GM12878 (cell line): ENCODE results near the gene PPP2R5B. TPM values are rescaled to one million over a fixed set of nuclear protein-coding genes. Genes with fewer than 3 reads are reported as not detected.
A peak's percentile ranks its signal among the peaks of the same experiment; 100 is the strongest.

Experiments used
- BMI1 ChIP-seq: fragments of 450-650 bp; IDR thresholded peaks from 2 replicates; pipeline ENCODE4 v1.6.1; 2016; ENCODE audit warnings: mild to moderate bottlenecking, moderate library complexity, borderline replicate concordance
- CBFB ChIP-seq: IDR thresholded peaks from 2 replicates; pipeline ENCODE4 v1.6.1; 2016; ENCODE audit warnings: antibody characterized with exemption, low read depth
- CREB1 ChIP-seq: IDR thresholded peaks from 2 replicates; pipeline ENCODE4 v1.6.1; 2012; ENCODE audit warnings: low read depth, mild to moderate bottlenecking, inconsistent platforms
- EGR1 ChIP-seq, 2 experiments: IDR thresholded peaks; 1 replicate in 1 of 2; 2 replicates in 1 of 2; pipeline ENCODE4 v1.6.1; 2011 to 2012; ENCODE audit warnings: low read depth in 2 of 2, low read length in 2 of 2, borderline replicate concordance in 1 of 2, mild to moderate bottlenecking in 1 of 2, moderate library complexity in 1 of 2
- FOS ChIP-seq: IDR thresholded peaks from 3 replicates; pipeline ENCODE4 v1.6.1; 2011; ENCODE audit warnings: borderline replicate concordance; ENCODE audit not compliant: insufficient read length; ENCODE audit errors: extremely low read depth
- JUNB ChIP-seq: IDR thresholded peaks from 2 replicates; pipeline ENCODE4 v1.6.1; 2016; ENCODE audit warnings: antibody characterized with exemption, mild to moderate bottlenecking
- NBN ChIP-seq: fragments of 450-650 bp; IDR thresholded peaks from 2 replicates; pipeline ENCODE4 v1.6.1; 2016
- NR2F1 ChIP-seq: fragments of 450-650 bp; conservative IDR thresholded peaks from 2 replicates; pipeline ENCODE4 v1.6.1; 2017; ENCODE audit warnings: mild to moderate bottlenecking
- NRF1 ChIP-seq: conservative IDR thresholded peaks from 2 replicates; pipeline ENCODE4 v1.6.1; 2011; ENCODE audit warnings: mild to moderate bottlenecking, low read depth, low read length, improper control_type of control experiment
- POLR2A ChIP-seq: IDR thresholded peaks from 2 replicates; pipeline ENCODE4 v1.6.1; 2011; ENCODE audit warnings: low read depth, mild to moderate bottlenecking, low read length
- RCOR1 ChIP-seq: conservative IDR thresholded peaks from 2 replicates; pipeline ENCODE4 v1.6.1; 2012; ENCODE audit warnings: low read depth, low read length, improper control_type of control experiment
- RUNX3 ChIP-seq: IDR thresholded peaks from 2 replicates; pipeline ENCODE4 v1.6.1; 2012; ENCODE audit warnings: low read length, inconsistent platforms
- SIN3A ChIP-seq: IDR thresholded peaks from 2 replicates; pipeline ENCODE4 v1.6.1; 2012; ENCODE audit warnings: low read depth, low read length, improper control_type of control experiment
- SP1 ChIP-seq: IDR thresholded peaks from one replicate; pipeline ENCODE4 v1.6.1; 2011; ENCODE audit warnings: low read depth, low read length
- SREBF1 ChIP-seq: IDR thresholded peaks from 2 replicates; pipeline ENCODE4 v1.6.1; 2012; ENCODE audit warnings: mild to moderate bottlenecking, low read length
- TARDBP ChIP-seq: IDR thresholded peaks from 2 replicates; pipeline ENCODE4 v1.6.1; 2016; ENCODE audit warnings: borderline replicate concordance
- YY1 ChIP-seq: IDR thresholded peaks from 2 replicates; pipeline ENCODE4 v1.6.1; 2011; ENCODE audit warnings: low read depth, mild to moderate bottlenecking, low read length
- ZNF207 ChIP-seq: fragments of 450-650 bp; IDR thresholded peaks from 2 replicates; pipeline ENCODE4 v1.6.1; 2014; ENCODE audit warnings: antibody characterized with exemption, mild to moderate bottlenecking, borderline replicate concordance
- ZSCAN29 ChIP-seq: fragments of 450-650 bp; IDR thresholded peaks from 2 replicates; pipeline ENCODE4 v1.6.1; 2017; ENCODE audit warnings: mild to moderate bottlenecking, moderate library complexity
- polyA plus RNA-seq, 11 experiments: library from polyadenylated mRNA; depleted of rRNA in 4 of 11; unstranded in 6 of 11; stranded (reverse) in 5 of 11; fragments of >200 nt; fragmentation: Nextera tagmentation in 4 of 11; fragmentation: Illumina TruSeq in 1 of 11; extraction: Ambion mirVana in 4 of 11; extraction: Trizol in 1 of 11; gene quantifications; 1 replicate in 1 of 11; 2 replicates in 10 of 11; pipeline versions ENCODE4 v1.2.1 to v1.2.3, GENCODE V29; 2011 to 2016; ENCODE audit warnings: inconsistent platforms in 2 of 11, missing spikeins in 2 of 11, low read depth in 1 of 11
- total RNA-seq, 4 experiments: library from RNA; depleted of rRNA in 3 of 4; stranded (reverse); fragments of >200 nt in 3 of 4; fragmentation: Illumina TruSeq in 1 of 4; extraction: Trizol in 1 of 4; gene quantifications; 2 replicates each; pipeline versions ENCODE4 v1.2.1 to v1.2.3, GENCODE V29; 2013 to 2021
- TF ChIP-seq, protein P1 (sequence below): fragments of 450-650 bp; conservative IDR thresholded peaks from 2 replicates; pipeline ENCODE4 v1.6.1; 2017; ENCODE audit warnings: mild to moderate bottlenecking, moderate library complexity
- TF ChIP-seq, protein P2 (sequence below): IDR thresholded peaks from 2 replicates; pipeline ENCODE4 v1.6.1; 2011; ENCODE audit warnings: mild to moderate bottlenecking, low read depth, low read length, moderate library complexity; ENCODE audit not compliant: insufficient replicate concordance
- TF ChIP-seq, protein P3 (sequence below): IDR thresholded peaks from 2 replicates; pipeline ENCODE4 v1.6.1; 2012; ENCODE audit warnings: mild to moderate bottlenecking, low read depth, low read length

Gene PPP2R5B
- total and polyA plus RNA-seq, 10 of the 15 experiments (the other 5 are each of a cell fraction or from before 2014, with no cell fraction given): 0.08 to 6.7 (median 2.0) TPM

DNA sequence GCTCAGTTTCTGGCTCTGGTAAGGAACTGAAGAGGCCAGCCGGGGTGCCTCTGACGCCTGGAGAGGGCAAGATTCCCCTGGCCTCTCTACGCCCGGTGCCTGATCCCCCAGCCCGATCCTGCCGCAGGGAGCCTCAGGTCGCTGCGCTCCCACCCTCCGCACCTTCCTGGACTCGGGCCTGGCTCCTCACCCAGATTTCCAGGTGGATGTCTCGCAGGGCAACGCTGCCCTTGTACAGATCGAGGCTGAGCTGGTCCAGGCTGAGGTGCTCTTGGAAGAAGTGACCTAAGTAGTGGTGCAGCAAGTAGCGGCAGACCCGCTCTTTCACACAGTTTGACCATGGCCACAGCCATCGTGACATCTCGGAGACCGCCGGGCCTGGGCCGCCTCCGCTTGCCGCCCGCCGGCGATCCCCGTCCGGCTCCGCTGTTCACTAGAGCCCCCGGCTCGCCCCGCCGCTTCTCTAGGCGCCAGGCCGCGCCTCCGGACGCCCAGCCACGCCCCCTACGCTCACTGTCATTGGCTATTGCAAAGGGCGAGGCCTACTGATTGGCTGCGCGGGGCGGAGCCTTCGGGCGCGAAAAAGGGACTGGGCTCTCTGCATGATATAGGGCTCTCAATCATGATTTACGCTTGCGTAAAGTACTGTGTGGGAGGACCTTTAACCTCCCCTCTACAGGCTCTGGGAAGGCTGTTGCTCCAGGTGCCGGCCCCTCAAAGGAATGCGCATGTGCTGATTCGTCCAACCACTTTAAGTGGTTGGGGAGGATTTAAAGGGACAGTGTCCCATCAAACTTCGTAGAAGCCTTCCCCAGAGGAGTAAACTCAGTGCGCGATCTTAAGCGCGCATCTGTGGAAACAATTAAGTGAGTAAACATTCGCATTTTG lies 7.5 kb upstream of the PPP2R5B start, which contains the start of gene ATG2A (continued):
- TF ChIP-seq RCOR1: no peak
- peak; percentile 22; the same call in 1 of the 2 replicates for TF ChIP-seq ZNF207
- TF ChIP-seq NBN: no peak
- TF ChIP-seq, protein P1, sequence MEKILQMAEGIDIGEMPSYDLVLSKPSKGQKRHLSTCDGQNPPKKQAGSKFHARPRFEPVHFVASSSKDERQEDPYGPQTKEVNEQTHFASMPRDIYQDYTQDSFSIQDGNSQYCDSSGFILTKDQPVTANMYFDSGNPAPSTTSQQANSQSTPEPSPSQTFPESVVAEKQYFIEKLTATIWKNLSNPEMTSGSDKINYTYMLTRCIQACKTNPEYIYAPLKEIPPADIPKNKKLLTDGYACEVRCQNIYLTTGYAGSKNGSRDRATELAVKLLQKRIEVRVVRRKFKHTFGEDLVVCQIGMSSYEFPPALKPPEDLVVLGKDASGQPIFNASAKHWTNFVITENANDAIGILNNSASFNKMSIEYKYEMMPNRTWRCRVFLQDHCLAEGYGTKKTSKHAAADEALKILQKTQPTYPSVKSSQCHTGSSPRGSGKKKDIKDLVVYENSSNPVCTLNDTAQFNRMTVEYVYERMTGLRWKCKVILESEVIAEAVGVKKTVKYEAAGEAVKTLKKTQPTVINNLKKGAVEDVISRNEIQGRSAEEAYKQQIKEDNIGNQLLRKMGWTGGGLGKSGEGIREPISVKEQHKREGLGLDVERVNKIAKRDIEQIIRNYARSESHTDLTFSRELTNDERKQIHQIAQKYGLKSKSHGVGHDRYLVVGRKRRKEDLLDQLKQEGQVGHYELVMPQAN: peak; percentile 87
- peak; percentile 94 for TF ChIP-seq SP1
- peak; percentile 80 for TF ChIP-seq SIN3A
- TF ChIP-seq JUNB: no peak
- TF ChIP-seq SREBF1: peak; percentile 16; the same call in 1 of the 2 replicates
- peak; percentile 96 for TF ChIP-seq NR2F1
- TF ChIP-seq EGR1 (IDR thresholded peaks at IDR 0.05; ENCODE audit: borderline replicate concordance in 1 of 2, low read depth in 2 of 2, low read length in 2 of 2): peak in 1 of 2 experiments; percentile 11; a peak in 1 of 3 replicates
- TF ChIP-seq FOS: no peak
- TF ChIP-seq BMI1: no peak
- peak; percentile 49 for TF ChIP-seq NRF1
- peak; percentile 60; the same call in 1 of the 2 replicates for TF ChIP-seq CREB1
- TF ChIP-seq POLR2A: peak; percentile 86
- peak; percentile 87 for TF ChIP-seq YY1
- TF ChIP-seq, protein P2, sequence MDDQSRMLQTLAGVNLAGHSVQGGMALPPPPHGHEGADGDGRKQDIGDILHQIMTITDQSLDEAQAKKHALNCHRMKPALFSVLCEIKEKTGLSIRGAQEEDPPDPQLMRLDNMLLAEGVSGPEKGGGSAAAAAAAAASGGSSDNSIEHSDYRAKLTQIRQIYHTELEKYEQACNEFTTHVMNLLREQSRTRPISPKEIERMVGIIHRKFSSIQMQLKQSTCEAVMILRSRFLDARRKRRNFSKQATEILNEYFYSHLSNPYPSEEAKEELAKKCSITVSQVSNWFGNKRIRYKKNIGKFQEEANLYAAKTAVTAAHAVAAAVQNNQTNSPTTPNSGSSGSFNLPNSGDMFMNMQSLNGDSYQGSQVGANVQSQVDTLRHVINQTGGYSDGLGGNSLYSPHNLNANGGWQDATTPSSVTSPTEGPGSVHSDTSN: peak; percentile 41
- TF ChIP-seq, protein P3, sequence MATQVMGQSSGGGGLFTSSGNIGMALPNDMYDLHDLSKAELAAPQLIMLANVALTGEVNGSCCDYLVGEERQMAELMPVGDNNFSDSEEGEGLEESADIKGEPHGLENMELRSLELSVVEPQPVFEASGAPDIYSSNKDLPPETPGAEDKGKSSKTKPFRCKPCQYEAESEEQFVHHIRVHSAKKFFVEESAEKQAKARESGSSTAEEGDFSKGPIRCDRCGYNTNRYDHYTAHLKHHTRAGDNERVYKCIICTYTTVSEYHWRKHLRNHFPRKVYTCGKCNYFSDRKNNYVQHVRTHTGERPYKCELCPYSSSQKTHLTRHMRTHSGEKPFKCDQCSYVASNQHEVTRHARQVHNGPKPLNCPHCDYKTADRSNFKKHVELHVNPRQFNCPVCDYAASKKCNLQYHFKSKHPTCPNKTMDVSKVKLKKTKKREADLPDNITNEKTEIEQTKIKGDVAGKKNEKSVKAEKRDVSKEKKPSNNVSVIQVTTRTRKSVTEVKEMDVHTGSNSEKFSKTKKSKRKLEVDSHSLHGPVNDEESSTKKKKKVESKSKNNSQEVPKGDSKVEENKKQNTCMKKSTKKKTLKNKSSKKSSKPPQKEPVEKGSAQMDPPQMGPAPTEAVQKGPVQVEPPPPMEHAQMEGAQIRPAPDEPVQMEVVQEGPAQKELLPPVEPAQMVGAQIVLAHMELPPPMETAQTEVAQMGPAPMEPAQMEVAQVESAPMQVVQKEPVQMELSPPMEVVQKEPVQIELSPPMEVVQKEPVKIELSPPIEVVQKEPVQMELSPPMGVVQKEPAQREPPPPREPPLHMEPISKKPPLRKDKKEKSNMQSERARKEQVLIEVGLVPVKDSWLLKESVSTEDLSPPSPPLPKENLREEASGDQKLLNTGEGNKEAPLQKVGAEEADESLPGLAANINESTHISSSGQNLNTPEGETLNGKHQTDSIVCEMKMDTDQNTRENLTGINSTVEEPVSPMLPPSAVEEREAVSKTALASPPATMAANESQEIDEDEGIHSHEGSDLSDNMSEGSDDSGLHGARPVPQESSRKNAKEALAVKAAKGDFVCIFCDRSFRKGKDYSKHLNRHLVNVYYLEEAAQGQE: 0 out of 2 replicates have a peak, but pooled peaks have one; percentile 17
- no peak for TF ChIP-seq TARDBP
- 0 out of 2 replicates have a peak, but pooled peaks have one; percentile 38 for TF ChIP-seq RUNX3
- peak; percentile 53; the same call in 1 of the 2 replicates for TF ChIP-seq ZSCAN29
- peak; percentile 15; the same call in 1 of the 2 replicates for TF ChIP-seq CBFB
